ENCODE results near the gene CGN.

Gene CGN

DNA sequence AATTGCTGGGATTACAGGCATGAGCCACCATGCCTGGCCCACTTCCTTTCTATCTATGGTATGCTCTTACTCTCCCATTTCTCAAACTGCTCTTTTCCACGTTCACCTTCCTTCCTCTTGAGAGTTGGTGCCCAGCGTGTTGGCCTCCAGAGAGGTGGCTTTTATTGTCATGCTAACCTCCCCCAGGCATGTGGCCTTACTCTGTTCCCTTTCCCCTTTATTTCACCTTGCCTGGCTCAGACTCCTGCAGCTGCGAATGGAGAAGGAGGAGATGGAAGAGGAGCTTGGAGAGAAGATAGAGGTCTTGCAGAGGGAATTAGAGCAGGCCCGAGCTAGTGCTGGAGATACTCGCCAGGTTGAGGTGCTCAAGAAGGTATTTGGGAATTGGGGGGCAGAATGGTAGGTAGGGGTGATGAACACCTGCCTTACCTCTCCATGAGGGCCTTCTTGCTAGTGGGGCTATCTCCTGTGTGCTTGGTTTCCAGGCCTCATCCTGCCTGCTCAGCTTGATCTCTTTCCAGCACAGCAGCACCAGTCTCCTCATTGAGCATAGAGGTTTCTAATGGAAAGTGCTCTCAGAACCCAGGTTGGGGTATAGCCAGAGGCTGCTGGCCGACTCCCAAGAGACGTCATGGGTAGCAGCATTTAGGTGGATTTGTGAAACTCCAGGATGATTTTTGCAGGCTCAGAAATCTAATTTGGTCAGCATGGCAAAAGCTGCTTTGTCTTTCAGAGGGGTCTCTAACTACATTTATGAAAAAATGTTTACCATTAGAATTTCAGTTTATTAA, 15.7 kb downstream of the CGN start:
- DNase-seq: no peak

GRCh38 chr1:151529211-151529702, 18.1 kb downstream of the CGN start:
- DNase-seq: no peak

GRCh38 chr1:151529781-151530180, 18.6 kb downstream of the CGN start:
- no peak for DNase-seq

DNA sequence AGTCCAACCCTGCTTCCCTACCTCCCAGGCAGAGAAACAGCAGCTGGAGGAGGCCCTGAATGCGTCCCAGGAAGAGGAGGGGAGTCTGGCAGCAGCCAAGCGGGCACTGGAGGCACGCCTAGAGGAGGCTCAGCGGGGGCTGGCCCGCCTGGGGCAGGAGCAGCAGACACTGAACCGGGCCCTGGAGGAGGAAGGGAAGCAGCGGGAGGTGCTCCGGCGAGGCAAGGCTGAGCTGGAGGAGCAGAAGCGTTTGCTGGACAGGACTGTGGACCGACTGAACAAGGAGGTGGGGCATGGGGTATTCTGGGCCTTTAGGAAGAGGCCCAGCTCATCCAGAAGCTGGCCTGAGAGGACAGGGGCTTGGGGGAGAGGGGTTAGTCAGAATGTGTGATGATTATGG, 19.3 kb downstream of the CGN start:
- DNase-seq: no peak

DNA sequence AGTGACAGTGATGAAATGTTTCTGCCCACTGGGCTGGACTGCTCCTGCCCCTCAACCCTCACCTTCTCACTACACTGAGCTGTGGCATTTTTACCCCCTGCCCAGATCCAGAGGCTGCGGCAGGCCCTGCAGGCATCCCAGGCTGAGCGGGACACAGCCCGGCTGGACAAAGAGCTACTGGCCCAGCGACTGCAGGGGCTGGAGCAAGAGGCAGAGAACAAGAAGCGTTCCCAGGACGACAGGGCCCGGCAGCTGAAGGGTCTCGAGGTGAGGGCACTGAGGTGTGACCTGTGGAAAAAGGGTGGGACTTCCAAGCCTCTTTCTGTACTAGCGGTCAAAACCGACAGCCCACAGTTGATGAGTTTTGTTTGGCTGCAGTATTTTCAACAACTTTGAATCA, 22.7 kb downstream of the CGN start:
- no peak for DNase-seq

DNA sequence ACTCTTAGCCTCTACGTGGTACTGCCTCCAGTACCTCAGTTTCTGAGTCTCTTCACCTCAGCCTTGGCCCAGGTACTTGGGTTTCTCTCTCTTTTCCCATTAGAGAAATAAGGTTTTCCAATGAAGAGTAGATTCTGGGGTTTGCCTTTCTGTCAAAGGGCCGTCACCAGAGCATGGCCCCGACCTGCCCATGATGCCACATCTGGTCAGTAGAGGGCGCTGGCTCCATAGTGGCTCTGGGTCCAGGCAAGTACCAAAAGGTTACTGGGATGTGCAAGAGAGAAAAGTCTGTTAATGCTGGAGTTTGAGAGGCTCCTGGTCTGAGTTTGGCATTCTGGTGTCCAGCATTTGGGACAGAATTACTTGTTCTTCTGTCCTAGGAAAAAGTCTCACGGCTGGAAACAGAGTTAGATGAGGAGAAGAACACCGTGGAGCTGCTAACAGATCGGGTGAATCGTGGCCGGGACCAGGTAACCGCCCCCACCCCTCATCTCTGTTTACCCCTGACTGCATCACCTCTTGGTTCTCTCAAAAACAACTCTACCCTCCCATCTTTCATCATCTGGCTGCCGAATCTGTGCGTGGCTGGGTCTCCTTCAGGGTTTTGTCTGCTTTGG, 23.6 kb downstream of the CGN start:
- DNase-seq: peak; percentile 69 to 79

- DNase-seq: no peak
Measured at GRCh38 chr1:151535326-151536271, 24.4 kb downstream of the CGN start.

- DNase-seq: no peak
Measured at GRCh38 chr1:151536499-151536898, 25.3 kb downstream of the CGN start.

GRCh38 chr1:151537112-151537511, 25.9 kb downstream of the CGN start:
- DNase-seq: no peak

DNA sequence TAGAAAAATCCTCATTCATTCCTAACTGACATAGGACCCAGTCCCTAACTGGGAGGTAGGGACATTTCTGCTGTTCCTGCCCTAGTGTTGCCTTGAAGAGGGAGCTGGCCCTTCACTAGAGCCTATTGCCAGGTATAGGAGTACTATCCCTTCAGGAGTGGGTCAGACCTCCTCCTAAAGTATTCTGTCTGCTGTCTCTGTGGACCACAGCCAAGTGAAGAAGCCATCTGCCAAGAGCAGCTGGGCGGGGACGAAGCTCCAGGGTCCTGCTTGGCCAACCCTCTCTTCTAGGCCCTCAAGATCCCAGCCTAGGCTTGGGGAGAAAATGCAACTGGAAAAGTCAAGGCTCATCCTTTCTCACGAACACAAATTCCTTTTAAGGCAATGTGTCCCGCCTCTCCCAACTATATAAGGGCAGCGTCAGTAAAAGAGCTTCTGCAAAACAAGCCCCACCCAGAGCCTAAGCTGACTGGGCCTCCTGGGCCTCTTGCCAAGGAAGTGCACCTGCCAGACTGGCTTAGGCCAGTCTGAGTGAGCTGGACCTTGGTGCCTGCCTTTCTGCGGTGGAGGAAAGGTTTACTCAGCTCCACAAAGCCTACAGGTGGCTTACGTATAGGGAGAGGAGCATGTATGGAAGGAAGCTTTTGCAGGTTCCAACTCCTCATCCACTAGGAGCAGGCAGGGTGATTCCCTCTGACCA, 28.3 kb downstream of the CGN start:
- peak; percentile 43 to 62 for DNase-seq

DNA sequence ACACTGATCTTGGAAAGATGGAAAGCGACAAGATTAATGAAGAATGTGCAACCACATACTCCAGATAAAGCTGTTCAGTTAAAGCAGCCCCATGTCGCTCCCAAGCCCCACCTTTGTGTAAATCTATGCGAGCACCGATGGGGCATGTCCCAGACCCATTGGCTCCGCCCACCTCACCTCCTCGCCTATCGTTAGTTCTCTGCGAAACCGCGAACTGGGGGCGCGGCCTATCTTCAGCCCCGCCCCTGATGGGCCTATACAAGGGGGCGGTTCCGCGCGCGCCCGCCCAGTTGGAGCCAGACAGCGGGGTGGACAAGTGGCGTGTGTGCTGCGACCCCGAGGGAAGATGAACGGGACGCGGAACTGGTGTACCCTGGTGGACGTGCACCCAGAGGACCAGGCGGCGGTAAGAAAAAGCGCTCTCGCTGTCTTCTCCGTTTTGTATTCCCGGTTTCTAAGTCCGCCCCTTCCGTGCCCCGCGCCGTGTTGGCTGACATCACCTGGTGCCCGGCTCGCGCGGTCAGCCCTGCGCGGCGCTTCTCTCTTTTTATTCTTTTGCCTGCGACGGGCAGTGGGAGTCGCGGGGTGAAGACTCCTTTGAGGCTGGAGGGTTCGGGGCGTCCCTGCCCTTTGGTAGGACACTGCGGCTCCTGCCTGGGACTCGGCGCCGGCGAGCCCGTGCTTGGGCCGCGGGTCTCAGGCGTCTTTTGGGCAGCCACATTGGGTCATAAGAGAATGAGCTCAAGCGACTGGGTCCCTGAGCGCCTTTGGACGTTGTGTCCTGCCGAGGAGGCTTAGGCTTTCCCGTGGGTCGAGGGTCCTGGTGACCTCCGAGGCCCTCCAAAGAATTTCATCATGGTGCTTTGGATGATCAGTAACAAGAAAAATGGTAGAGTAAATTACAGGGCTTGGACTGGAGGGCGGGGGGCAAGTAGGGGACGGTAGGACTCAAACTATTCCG, 29.1 kb downstream of the CGN start, which contains the start of gene TUFT1:
Gene TUFT1 (plus strand): TSS at position 289 of the 961 bp plus-strand sequence. CDS start 58 bp downstream, at position 347.
- peak; percentile 95 for DNase-seq

GRCh38 chr1:151540982-151541377, 29.8 kb downstream of the CGN start:
- DNase-seq: no peak

- DNase-seq: no peak
Measured at GRCh38 chr1:151541752-151542151, 30.6 kb downstream of the CGN start.

- no peak for DNase-seq
Measured at GRCh38 chr1:151542710-151543129, 31.5 kb downstream of the CGN start.

GRCh38 chr1:151545542-151545941, 34.4 kb downstream of the CGN start:
- DNase-seq: no peak

DNA sequence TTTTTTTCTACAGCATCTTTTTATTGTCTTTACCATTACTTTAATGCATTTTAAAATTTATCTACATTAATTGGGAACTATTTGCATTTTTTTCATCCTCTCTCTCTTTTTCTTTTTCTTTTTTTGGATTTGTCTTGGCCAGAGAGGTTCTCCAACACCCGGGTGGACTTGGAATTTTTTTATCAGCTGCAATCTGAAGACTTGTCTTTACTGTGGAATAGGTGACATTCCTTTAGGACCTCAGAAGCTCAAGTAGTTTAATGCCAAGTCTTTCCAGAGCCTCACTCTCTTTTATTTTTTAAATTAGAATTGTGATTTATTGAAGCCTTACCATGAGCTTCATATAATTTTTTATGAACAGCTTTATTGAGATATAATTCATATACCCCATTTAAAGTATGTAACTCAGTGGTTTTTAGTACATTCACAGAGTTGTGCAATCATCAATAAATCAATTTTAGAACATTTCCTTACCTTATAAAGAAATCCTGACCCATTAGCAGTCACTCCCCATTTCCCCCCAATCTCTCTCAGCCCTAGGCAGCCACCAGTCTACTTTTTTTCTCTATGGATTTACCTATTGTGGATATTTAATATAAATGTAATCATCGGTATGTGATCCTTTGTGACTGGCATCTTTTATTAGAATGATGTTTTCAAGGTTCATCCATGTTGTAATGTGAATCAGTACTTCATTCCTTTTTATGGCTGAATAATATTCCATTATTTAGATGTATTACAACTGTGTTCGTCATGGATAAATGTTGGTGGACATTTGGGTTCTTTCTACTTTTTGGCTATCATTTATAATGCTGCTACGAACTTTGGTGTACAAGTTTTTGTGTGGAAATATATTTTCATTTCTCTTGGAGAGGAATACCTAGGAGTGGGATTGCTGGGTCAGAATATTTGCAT, 35.1 kb downstream of the CGN start:
- DNase-seq: no peak

- no peak for DNase-seq
Measured at GRCh38 chr1:151547119-151547899, 36.1 kb downstream of the CGN start.

GRCh38 chr1:151547900-151548230, 36.7 kb downstream of the CGN start:
- no peak for DNase-seq

- DNase-seq: no peak
Measured at GRCh38 chr1:151549199-151549598, 38.0 kb downstream of the CGN start.
